Measurements from ENCODE around the gene PDRG1.

GRCh38 chr20:31984981-31985471 lies 33.2 kb upstream of the PDRG1 start:
- TF ChIP-seq POLR2A (IDR thresholded peaks at IDR 0.05) (no peak), CTCF (IDR thresholded peaks at IDR 0.05) (no peak)
